Natural killer cell treated with Interleukin-12 subunit alpha and Interleukin-12 subunit beta and Interleukin-15 and Interleukin-18, amount 100 ng/mL, for 72 hours (primary cell): ENCODE measurements around the gene PTX4. TPM values are rescaled to one million over a fixed set of nuclear protein-coding genes. Genes with fewer than 3 reads are reported as not detected.

Experiments used
- ATAC-seq, 2 donors: fragments of 150-1000 bp; cut with Tn5 transposase in 1 of 2; sonication (Bioruptor Pico), chemical (Tn5 transposase) in 1 of 2; 2 replicates each; pipeline ENCODE4 v1.10.0; 2021
- DNase-seq: peaks from one replicate; pipeline ENCODE4 v3.0.0; 2022; ENCODE audit warnings: low spot score
- H3K27ac Mint-ChIP-seq, 2 donors: 1 replicate in 1 of 2; 2 replicates in 1 of 2; pipeline ENCODE4 v1.8.0; 2022; ENCODE audit warnings: mixed read lengths in 2 of 2, mild to moderate bottlenecking in 1 of 2, moderate library complexity in 1 of 2
- H3K27me3 Mint-ChIP-seq, 2 donors: 1 replicate in 1 of 2; 2 replicates in 1 of 2; pipeline ENCODE4 v1.8.0; 2022; ENCODE audit warnings: mixed read lengths in 2 of 2
- H3K36me3 Mint-ChIP-seq: one replicate; pipeline ENCODE4 v1.8.0; 2022; ENCODE audit warnings: mixed read lengths
- H3K4me1 Mint-ChIP-seq, 2 donors: 1 replicate in 1 of 2; 2 replicates in 1 of 2; pipeline ENCODE4 v1.8.0; 2022; ENCODE audit warnings: low read depth in 2 of 2, mixed read lengths in 2 of 2, mild to moderate bottlenecking in 1 of 2
- H3K4me3 Mint-ChIP-seq: one replicate; pipeline ENCODE4 v1.8.0; 2022; ENCODE audit warnings: mixed read lengths
- H3K9me3 Mint-ChIP-seq: 2 replicates; pipeline ENCODE4 v1.8.0; 2022; ENCODE audit warnings: mixed read lengths
- total RNA-seq, 2 donors: library from RNA; stranded (reverse); gene quantifications; one replicate each; pipeline ENCODE4 v1.2.3, GENCODE V29; 2022

Gene PTX4
- total RNA-seq, 2 donors from 2014 or later = 0.39 TPM; not detected in 1

GRCh38 chr16:1437606-1438005 is 51.1 kb downstream of the PTX4 start:
- H3K27me3 Mint-ChIP-seq = no peaks in the 10 kb centered on the region
- H3K36me3 Mint-ChIP-seq = no peaks in the 10 kb centered on the region
- ATAC-seq = no peak
- no peak overlapping the region for H3K4me3 Mint-ChIP-seq
- no peaks in the 10 kb centered on the region for H3K9me3 Mint-ChIP-seq
- no peaks in the 10 kb centered on the region for H3K4me1 Mint-ChIP-seq
- no peak overlapping the region for H3K27ac Mint-ChIP-seq
- no peak for DNase-seq

- H3K4me1 Mint-ChIP-seq = no peaks in the 10 kb centered on the region
- no peaks in the 10 kb centered on the region for H3K36me3 Mint-ChIP-seq
- no peaks in the 10 kb centered on the region for H3K27me3 Mint-ChIP-seq
- DNase-seq (no peak), ATAC-seq (no peak)
- H3K4me3 Mint-ChIP-seq = no peak overlapping the region
- no peak overlapping the region for H3K27ac Mint-ChIP-seq
- no peaks in the 10 kb centered on the region for H3K9me3 Mint-ChIP-seq
Observed at GRCh38 chr16:1436731-1437355, 51.9 kb downstream of the PTX4 start.

GRCh38 chr16:1435921-1436697 is 52.6 kb downstream of the PTX4 start:
- Mint-ChIP-seq H3K27me3 (no peaks in the 10 kb centered on the region), H3K27ac (no peak overlapping the region), H3K36me3 (no peaks in the 10 kb centered on the region), H3K9me3 (no peaks in the 10 kb centered on the region), H3K4me3 (no peak overlapping the region), H3K4me1 (no peaks in the 10 kb centered on the region)
- no peak for ATAC-seq
- DNase-seq = no peak

Other genes with a start within 250 kb of the PTX4 start
- 1 to 10 TPM in 1 of 2 donors, not detected in 1; 6.6 TPM for gene TPSAB1, start 248.2 kb downstream of the PTX4 start, total RNA-seq
- not detected for gene TPSD1, start 232.9 kb downstream of the PTX4 start, total RNA-seq
- gene UBE2I, start 179.3 kb downstream of the PTX4 start, total RNA-seq = 100 to 1,000 TPM; 202 to 246 TPM
- under 1 TPM; 0.17 to 0.31 TPM for gene BAIAP3, start 155.3 kb downstream of the PTX4 start, total RNA-seq
- gene TSR3, start 137.1 kb downstream of the PTX4 start, total RNA-seq = 100 to 1,000 TPM in 1 of 2 donors, 10 to 100 TPM in 1; 57.4 to 108 TPM
- gene GNPTG, start 137.0 kb downstream of the PTX4 start, total RNA-seq = 10 to 100 TPM; 36.1 to 38.9 TPM
- 10 to 100 TPM; 25.4 to 72.1 TPM for gene UNKL, start 74.2 kb downstream of the PTX4 start, total RNA-seq
- 10 to 100 TPM; 18.4 to 31.1 TPM for gene UQCC4, start 68.2 kb downstream of the PTX4 start, total RNA-seq
- 1 to 10 TPM in 1 of 2 donors, under 1 TPM in 1; 0.98 to 1.2 TPM for gene PERCC1, start 57.9 kb downstream of the PTX4 start, total RNA-seq
- 1 to 10 TPM in 1 of 2 donors, under 1 TPM in 1; 0.38 to 3.6 TPM for gene CCDC154, start 44.4 kb downstream of the PTX4 start, total RNA-seq
- gene CLCN7, start 13.9 kb downstream of the PTX4 start, total RNA-seq = 10 to 100 TPM; 52.2 to 73.5 TPM
- gene TELO2, start 4.4 kb upstream of the PTX4 start, total RNA-seq = 100 to 1,000 TPM in 1 of 2 donors, 10 to 100 TPM in 1; 55.5 to 156 TPM
- gene TMEM204, start 44.7 kb upstream of the PTX4 start, total RNA-seq = 10 to 100 TPM in 1 of 2 donors, 1 to 10 TPM in 1; 2.8 to 10.7 TPM
- 1 to 10 TPM; 5.1 to 7.0 TPM for gene IFT140, start 123.1 kb upstream of the PTX4 start, total RNA-seq
- gene CRAMP1, start 123.4 kb upstream of the PTX4 start, total RNA-seq = 10 to 100 TPM; 33.3 to 35.3 TPM
- 10 to 100 TPM; 56.1 to 61.1 TPM for gene JPT2, start 189.3 kb upstream of the PTX4 start, total RNA-seq
- 100 to 1,000 TPM in 1 of 2 donors, 10 to 100 TPM in 1; 92.8 to 132 TPM for gene MAPK8IP3, start 217.3 kb upstream of the PTX4 start, total RNA-seq